Esophagus squamous epithelium (tissue), 4 donors: ENCODE data around the gene CELF2.

Source experiments
- CTCF ChIP-seq, 6 experiments: fragments of 450-650 bp in 4 of 6; fragments of 200-600 bp in 2 of 6; sonication (generic) in 2 of 6; IDR thresholded peaks; one replicate each; pipeline ENCODE4 v1.5.1; 2016 to 2019; ENCODE audit warnings: antibody characterized with exemption in 6 of 6, mild to moderate bottlenecking in 4 of 6, moderate library complexity in 4 of 6
- POLR2A ChIP-seq, 4 donors: fragments of 450-650 bp; IDR thresholded peaks; one replicate each; pipeline ENCODE4 v1.6.1; 2017; ENCODE audit warnings: antibody characterized with exemption in 4 of 4, mild to moderate bottlenecking in 4 of 4, moderate library complexity in 3 of 4

- TF ChIP-seq POLR2A (IDR thresholded peaks at IDR 0.05) (no peak), CTCF (IDR thresholded peaks at IDR 0.05) (no peak)
Observed at GRCh38 chr10:11246752-11247467, 229.2 kb downstream of the CELF2 start.
